SHP77 (cell line): ENCODE results near the gene CPLANE2.
"Not testable (repeated sequence)": the region's sequence is repeated elsewhere in the genome, so short reads cannot be mapped to it uniquely, and the experiment has no call there.

Experiments
- DNase-seq, 2 experiments: peaks; one replicate each; lab custom pipeline; 2025; lab: John Stamatoyannopoulos, UW

CPLANE2 gene

DNA sequence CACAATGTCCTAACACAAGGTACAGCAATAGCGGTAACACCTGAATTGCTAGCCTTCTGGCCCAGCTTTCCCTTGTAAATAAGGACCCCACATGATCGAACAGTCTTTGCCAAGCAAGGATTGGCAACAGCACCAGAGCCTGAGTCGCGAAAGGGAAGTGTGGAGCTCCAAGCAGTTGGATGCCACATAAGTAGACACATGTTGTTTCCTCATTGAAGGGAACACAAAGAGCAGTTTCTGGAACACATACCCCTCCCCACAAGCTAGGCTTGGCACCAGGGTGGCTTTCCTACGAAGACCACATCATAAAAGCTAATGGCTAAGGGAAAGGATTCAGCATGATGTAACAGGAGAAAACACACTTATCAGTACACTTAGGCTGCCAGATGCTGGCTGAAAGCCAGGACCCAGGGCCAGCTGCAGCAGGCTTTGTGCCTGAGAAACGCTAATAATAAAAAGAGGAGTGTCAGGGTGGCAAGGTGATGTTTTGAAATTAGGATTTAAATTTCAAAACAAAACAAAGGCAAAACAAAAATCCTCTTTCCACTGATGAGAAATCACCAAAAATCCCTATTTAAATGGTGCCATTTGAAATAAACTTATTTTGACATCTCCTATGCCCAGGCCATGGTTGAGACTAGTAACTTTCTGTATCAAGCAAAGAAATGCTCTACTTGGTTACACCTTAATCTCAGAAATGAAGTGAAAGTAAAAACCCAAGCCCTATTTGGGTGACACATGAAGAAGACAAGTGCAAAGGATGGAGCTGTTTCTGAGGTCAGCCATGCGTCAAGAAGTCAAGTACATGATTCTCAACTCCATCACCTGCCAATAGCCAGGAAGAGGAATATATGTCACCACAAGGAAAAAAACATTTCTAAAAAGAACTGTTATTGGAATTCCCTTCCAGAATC is 11.9 kb upstream of the CPLANE2 start:
- DNase-seq = peak; percentile 83 to 90

DNA sequence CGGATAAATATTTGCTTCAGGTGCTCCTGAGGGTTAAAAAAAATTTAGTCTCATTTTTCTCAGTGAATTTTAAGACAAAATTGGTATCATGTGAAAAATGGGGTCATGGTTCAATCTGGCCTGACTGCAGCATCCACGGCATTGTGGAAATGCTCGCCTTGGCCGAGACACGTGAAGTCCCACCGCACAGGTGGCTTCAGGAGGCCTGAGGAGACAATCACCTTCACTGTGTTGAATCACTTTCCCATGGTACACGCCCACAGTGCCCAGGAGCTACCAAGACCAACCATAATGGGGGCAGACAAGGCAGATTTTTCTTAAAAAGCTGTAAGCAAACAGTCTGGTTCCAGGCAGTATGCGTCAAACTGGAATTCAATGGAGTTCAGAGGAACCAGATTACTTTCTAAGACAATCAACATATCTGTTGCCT is 11.0 kb upstream of the CPLANE2 start:
- DNase-seq = no peak

DNA sequence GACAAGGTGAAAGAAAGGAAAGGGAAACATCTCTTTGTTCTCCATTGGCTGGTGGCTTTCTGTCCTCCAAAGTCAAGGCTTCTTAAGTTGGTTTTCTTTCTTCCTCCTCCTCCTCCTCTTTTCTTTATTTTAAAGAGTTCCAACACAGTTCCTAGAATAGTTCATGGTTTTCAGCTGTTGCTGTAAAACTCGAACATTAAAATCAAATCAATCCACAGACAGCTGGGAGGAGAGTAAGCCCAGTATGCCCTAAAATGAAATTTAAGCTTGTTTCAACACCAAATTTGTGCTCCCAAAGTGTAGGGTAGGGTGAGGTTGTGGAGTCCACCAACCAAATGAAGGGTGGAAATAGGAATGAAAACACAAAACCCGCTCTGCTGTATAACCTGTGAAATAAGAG is 10.5 kb upstream of the CPLANE2 start:
- DNase-seq = no peak

DNA sequence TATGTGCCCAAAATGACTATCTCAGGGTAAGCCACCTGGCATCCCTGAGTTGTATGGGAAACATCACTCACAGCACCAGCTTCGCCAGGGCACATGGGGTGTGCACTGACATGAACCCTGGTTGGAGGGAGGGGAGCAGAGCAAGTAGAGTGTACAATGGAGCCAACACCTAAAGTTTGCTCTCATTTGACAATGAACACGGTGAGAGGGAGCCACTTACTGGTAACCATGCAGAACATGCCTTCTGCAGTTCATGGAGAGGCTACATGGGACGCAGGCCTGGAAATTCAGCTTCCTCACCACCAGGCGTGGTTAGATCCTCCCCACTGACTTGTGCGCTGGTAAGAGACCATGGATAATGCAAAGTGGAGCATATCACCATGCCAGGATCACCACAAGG is 10.0 kb upstream of the CPLANE2 start:
- DNase-seq = no peak

DNA sequence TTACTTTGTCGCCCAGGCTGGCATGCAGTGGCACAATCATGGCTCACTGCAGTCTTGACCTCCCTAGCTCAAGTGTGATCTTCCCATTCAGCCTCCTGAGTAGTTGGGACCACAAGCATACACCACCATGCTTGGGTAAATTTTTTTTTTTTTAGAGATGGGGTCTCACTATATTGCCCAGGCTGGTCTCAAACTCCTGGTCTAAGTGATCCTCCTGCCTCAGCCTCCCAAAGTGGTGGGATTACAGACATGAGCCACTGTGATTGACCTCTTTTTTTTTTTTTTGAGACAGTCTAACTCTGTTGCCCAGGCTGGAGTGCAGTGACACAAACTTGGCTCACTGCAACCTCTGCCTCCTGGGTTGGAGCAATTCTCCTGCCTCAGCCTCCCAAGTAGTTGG is 9.3 kb upstream of the CPLANE2 start:
- DNase-seq = not testable (repeated sequence)

DNA sequence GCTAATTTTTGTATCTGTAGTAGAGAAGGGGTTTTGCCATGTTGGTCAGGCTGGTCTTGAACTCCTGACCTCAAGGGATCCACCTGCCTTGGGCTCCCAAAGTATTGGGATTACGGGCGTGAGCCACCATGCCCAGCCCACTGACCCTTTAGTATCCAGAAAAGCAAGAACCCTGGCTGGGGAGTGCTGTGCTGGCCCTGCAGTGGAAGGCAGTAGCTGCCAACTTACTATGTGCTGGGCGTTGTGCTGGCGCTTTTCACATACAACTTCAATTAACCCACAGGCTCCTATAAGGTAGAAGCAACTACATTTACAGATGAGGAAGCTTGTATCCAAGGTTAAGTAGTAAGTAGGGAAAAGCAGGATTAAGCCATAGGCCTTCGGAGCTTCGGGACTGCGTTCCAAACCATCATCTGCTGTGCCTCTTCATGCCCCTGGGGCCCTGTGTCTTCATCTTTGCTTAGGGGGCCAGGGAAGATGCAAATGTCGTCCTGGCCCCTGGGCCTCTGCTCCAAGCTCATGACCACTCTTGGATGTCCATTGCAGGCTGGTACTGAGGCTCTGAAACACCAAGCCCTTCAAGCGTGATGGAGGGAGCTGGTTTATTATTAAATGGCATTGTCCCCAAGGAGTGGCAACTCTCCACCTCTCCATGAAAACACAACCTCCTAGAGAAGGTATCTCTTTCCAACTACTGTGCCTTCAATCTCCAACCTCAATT is 8.7 kb upstream of the CPLANE2 start:
- no peak for DNase-seq

DNA sequence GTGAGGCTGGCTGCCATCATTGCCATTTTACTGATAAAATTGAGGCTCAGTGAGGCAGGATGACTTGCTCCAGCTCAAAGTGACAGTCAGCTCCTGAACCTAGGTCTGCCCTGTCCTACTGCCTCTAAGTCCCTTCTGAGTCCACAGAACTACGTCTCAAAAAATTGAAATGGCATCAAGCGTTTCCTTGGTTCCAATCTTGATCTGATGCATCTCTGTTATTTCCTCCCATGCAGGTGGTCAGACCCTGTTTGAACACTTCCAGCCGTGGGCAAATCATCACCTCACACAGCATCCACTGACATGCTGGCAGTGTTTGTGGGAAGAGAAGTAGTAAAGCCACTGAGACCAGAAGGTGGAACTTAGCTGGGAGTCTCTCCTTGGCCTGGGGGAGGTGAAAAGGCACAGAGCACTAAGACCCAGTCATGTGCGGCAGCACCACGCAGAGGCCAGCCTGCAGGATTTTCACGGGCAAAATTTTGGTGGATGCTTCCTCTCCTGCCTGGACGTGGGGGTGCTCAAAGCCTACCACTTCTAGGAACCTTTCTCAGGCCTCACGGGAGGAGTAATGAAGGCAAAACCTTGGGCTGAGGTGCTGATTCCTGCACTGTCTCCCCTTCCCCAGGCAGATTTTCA is 7.8 kb upstream of the CPLANE2 start:
- no peak for DNase-seq

DNA sequence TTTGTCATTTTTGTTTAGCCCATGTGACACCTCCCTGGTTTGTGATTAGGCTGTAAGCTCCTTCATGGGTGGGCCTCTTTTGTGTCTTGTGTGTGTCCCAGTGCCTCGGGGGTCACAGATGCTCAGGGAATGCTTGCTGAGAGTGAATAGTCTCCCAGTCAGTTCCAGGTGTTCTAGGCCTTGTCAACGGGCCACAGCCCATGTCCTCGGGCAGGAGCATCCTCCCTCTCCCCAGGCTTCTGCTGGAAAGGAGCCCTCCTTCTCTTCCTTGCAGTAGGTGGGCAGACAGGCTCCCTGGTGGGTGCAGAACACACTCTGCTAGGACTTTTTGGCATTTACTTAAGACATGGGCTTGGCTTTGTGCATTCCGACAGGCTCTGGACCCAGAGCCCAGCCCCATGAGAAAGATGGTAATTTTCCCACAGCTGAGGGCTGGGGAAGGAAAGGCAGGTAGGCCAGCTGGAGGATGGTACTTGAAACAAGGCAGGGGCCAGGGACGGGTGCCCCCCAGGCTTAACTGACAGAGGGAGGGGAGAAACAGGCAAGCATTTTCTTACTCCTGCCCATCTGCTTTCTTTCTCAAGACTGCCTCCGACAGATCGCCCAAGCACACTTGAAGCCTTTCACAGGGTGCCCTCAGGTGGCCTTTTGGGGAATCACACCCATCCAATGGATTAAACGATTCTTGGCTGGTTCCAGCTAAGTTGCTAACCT is 7.1 kb upstream of the CPLANE2 start:
- peak; percentile 56 for DNase-seq

DNA sequence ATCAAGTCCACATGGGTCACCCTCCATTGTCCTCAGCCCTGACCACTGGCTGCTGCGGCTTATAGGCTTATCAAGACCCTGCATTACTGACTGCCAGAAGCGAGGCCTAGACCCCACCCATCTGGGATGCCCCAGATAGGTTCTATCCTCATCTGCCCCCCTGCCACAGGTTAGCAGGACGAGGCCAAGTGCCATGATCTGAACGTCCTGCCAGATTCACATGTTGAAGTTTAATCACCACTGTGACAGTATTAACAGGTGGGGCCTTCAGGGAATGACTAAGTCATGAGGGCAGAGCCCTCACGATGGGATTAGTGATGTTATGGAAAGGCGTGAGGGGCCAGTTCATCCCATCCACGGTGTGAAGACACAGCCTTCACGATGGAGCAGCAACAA is 6.2 kb upstream of the CPLANE2 start:
- no peak for DNase-seq

DNA sequence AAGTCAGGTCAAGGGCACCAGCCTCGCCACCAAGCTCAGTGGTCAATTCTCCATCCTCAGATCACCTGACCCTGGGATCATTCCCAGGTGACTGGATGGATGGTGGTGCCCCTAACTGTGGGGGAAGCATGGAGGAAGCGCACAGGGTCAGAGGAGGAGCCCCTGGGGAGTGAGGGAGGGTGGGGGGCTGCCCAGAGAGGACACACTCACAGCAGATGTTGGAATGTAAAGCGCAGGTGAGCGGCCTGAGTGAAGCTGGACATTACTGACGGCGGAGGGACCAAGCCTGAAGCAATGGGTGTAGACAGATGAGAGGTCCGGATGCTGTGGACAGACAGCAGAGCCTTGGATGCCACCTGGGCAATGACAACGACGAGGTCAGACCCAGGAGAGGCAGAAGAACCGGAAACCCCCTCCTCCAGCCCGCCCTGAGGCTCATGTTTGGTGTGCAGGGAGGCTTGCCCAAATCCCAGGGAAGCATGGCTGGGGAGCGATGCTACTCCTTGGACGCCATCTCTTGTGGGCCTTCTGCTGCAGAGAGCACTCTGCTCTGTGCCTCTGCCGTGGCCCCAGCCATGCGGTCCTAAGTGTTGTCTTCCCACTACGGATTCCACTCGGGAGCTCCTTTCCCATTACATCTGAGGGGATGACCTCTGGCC is 5.7 kb upstream of the CPLANE2 start:
- no peak for DNase-seq

DNA sequence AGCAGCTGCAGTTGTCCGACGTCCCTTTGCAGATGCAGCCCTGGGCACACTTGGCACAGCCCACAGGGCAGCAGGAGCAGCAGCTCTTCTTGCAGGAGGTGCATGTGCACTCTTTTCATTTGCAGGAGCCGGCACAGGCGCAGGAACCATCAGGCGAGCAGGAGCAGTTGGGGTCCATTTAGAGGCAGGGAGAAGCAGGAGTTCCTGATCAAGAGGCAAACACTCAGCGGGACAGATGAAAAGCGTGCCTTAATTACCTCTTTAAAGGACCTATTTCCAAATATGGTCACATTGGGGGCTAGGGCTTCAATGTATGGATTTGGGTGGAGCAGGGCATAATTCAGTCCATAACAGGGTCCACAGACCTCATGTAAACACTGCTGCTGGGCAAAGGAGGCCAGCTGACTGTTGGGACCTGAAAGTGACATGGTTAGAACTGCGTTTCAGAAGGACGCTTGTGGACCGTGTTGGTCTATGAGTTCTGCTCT is 4.3 kb upstream of the CPLANE2 start:
- no peak for DNase-seq

DNA sequence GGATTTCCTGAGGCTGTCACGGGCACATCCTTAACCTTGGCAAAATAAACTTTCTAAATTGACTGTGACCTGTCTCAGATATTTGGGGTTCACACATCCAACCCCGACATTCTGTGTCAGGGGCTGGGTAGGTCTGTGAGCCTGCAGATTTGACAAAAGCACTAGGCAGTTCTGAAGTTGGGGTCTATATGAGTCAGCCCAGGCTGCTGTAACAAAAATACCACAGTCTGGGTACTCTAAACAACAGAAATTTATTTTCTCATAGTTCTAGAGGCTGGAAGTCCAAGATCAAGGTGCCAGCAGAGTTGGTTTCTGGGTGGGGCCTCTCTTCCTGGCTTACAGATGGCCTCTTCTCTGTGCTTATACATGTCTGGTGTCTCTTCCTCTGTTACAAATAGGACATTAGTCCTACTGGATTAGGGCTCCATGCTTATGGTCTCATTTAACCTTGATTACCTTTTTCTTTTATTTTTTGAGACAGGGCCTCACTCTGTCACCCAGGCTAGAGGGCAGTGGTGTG is 3.0 kb upstream of the CPLANE2 start:
- no peak for DNase-seq

DNA sequence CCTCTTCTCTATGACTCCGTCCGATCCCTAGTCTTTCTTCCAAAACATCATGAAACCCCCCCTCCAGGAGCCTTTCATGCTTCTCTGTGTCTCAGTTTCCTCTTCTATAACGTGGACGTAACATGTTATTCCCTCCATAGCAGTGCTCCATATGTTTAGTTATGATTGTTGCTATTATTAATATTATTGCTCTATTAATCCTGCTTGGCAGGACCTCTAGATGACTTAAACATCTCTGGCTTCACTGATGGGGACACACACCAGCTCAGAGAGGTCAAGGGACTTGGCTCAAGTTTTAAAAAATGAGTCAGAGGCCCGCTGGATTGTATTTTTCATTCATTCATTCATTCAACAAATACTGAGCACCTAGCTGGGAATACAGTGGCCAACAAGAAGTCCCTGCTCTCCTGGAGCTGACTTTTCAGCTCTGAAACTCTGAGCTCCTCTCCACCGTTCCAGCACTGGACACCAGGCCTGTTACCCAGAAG is 404 bp upstream of the CPLANE2 start:
- DNase-seq = no peak

DNA sequence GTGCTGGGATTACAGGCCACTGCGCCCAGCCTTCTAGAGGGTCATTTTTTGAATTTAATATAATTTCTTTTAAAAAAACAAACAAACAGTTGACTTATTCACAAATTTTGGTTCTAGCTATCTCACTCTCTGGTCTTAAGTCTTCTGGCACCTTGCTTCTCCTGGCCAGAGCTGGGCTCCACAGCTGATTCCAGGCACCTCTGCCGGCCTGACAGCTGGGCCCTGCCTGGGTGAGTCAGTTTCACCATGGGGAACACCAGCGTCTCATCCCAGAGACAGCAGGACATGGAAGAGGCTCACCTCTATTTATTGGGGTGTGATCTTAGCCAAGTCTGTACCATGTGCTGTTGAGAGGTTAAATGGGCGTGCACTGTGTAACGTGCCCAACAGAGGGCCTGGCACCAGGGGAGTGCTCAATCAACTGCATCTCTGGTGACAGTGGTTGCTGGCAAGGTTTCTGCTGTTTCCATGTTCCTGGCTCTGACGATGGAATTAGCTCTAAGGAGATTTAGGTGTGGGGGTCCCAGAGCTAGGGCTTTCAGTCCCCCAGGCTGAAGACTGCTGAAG is 956 bp downstream of the CPLANE2 start:
- DNase-seq = peak; percentile 61 to 63

DNA sequence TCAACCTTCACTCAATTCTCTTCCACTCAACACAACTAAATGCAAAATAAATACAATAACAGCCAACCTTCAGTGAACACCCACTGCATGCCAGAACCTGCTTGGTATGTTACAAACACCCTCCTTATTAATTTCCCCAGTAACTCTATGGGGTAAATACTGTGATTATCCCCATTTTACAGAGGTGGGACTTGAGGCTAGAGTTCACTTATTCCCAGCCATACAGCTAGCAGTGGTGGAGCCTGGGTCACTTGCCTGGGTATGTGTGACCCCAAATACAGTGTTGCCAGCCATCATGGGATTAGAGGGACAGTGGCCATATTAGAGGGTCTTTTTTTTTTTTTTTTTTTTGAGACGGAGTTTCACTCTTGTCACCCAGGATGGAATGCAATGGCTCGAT is 1.6 kb downstream of the CPLANE2 start:
- no peak for DNase-seq

DNA sequence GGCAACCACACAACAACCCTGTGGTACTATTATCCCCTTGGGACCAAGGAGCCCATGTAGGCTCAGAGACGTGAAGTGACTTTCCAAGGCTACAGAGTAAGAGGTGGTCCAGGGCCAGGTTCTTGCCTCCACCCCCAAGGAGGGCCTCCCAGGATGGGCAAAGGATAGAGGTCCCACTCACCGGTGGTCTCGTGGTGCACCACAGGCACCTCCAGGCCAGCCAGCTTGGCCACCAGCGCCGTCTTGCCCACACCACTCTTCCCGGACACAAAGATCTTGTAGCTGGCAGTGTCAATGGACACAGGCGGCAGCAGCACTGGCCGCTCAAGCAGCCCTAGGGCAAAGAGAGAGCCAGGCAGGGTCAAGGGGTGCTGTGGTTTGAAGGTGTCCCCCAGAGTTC is 3.6 kb downstream of the CPLANE2 start:
- DNase-seq = no peak

DNA sequence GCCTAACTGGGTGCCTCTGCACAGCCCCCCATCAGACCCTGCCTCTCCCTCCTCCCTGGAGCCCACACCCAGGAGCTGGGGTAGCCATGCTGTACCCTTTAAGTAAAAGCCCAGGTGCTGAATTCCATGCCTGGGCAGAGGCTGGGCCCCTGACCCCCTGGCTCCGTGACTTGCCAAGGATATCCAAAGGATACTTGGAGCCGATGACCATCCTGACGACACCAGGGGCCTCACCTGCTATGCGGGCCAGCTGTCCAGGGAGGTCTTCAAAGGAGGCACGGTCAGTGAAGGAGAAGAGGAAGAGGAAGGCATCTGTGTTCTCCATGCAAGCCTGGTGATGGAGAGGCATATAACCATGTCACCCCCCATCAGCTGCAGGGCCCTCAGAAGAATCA is 4.7 kb downstream of the CPLANE2 start:
- DNase-seq = no peak

DNA sequence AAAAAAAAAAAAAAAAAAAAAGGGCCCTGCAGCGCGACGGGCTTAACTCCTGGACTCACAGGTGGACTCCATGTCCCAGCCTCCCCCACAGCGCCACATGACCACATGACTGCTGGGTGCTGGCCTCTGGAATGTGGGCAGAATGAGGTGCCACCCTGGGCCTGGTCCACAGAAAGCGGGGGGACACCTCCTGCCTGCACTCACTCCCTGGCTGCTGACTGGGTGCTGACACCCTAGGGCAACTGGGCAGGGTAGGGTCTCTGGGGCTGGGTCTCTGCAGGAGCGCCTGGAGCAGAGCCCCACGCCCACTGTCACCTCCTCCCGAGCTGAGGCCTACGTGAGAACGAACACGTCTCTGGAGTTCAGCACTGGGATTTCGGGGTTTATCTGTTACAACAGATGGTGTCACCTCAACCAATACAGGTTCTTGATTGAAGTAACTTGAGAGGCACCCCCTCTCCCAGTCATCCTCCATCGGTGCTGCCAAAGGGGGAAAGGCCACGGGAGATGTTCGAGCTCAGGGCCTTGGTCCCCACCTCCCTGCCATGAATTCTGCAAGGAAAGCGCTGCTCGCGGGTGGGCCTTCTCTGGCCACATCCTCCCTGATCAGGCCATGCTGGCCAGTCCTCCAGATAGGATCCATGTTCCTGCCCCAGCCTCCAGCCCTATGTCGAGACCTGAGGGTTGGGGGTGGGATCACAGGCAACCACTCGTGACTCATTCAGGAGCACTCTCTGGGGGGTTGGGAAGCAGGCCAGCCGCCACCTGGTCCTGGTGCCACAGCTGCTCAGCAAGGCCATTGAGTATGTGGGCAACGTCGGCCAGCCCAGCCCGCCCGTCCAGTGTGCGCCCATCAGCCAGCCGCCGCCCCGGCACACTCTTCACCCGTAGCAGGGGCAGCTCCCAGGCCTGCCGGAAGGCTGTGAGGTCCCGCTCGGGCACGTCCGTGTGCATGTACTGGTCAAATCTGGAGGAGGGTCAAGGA is 5.4 kb downstream of the CPLANE2 start:
- DNase-seq = no peak

DNA sequence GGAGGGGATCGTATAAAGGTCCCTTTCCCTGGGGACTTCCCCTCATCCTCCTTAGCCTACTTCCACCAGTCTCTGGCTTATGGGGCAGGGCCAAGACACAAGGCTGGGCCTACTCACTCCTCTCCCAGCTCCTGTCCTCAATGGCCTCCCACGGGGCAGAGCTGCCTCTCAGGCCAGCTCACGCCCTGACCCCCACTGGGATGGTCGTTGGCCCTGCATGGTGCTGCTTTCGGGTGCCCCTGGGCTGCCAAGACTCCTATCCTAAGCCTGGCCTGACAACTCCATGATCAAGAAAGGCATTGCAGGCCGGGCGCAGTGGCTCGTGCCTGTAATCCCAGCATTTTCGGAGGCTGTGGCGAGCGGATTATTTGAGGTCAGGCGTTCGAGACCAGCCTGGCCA is 6.2 kb downstream of the CPLANE2 start:
- DNase-seq = no peak
